Astrocyte of the hippocampus (primary cell): ENCODE measurements around the gene PRR20G.
"Not testable (repeated sequence)": the region's sequence is repeated elsewhere in the genome, so short reads cannot be mapped to it uniquely, and the experiment has no call there.

Source experiments
- DNase-seq: peaks from one replicate; pipeline ENCODE4 v3.0.0; 2011; ENCODE audit warnings: low read depth, low spot score

PRR20G gene

GRCh38 chr3:127299276-127299675 is 11.4 kb upstream of the PRR20G start:
- no peak for DNase-seq

- DNase-seq = no peak
These were observed 9.1 kb upstream of the PRR20G start for GRCh38 chr3:127296959-127297358.

- no peak for DNase-seq
These were observed 8.3 kb upstream of the PRR20G start for GRCh38 chr3:127296166-127296565.

DNA sequence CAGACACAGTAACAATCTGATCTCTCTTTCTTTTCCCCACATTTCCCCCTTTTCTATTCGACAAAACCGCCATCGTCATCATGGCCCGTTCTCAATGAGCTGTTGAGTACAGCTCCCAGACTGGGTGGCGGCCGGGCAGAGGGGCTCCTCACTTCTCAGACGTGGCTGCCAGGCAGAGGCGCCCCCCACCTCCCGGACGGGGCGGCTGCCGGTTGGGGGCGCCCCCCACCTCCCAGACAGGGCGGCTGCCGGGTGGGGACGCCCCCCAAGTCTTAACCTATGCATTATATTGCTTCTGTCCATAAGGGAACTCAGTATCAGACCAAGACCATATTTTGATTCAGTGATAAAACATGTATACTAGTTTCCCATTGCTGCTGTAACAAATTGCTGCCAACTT is 5.8 kb upstream of the PRR20G start:
- not testable (repeated sequence) for DNase-seq

- DNase-seq = no peak
These were observed 3.8 kb upstream of the PRR20G start for GRCh38 chr3:127291611-127292010.

DNA sequence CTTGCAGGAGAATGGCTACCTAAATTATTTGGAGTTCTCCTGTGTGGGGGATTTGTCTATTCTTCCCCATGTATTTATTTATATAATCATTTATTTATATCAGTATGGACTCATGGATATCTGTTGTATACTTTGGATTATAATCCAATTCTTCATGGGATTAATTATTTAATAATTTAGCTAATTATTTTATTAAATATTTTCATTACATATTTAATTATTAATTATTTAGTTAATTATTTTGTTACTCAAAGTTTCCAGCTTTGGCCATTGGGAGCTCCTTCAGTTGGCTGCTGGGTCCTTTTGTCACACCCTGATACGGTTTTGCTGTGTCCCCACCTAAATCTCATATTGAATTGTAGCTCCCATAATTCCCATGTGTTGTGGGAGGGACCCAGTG is 3.3 kb upstream of the PRR20G start:
- DNase-seq = no peak

DNA sequence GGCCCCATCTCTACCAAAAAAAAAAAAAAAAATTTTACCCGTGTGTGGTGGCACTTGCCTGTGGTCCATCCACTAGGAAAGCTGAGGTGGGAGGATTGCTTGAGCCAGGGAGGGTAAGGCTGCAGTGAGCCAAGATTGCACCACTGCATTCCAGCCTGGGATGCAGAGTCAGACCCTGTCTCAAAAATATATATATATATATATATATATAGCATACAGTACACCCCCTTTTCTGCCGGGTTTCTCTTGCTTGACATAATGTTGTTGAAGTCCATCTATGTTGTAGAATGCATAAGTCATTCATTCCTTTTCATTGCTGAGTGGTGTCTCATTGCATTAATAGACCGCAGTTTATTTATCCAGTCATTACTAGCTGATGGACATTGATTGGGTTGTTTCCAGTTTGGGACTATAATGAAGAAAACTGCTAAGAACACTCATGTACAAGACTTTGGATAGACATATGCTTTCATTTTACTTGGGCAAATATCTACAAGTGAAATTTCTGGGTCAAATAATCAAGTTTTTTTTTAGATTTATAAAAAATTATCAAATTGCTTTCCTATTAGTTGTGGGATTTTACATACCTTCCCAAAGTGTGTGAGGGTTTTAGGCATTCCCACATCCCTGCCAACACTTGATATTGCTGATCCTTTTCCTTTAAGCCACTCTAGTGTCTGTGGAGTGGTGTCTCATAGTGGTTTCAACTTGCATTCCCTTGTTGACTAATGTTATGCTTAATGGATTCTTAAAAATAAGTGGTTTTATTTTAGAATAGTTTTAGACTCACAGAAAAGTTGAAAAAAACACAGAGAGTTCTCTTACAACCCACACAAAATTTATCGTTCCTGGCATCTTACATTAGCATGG is 2.1 kb upstream of the PRR20G start:
- no peak for DNase-seq

DNA sequence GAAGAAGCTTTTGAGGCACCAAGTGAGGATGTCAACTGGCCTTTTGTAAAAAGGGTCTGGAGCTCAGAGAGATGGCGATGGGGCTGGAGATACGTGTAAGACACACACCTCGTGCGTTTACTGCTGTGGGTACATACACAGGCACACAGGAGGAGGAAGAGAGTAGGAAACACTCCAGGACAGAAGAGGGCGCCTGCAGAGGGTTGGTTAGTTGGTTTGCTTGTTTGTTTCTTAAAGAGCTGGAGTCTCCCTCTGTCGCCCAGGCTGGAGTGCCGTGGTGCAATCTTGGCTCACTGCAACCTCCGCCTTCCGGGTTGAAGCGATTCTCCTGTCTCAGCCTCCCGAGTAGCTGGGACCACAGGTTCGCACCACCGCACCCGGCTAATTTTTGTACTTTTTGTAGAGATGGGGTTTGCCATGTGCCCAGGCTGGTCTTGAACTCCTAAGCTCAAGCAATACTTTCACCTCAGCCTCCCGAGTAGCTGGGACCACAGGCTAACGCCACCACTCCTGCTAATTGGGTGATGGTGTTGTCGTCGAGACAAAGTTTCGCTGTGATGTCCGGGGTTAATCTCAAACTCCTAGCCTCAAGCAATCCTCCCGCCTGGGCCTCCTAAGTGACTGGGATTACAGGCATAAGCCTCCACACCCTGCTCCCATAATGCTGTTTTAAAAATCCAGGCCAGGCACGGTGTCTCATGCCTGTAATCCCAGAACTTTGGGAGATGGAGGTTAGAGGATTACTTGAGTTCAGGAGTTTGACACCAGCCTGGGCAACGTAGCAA is 1.3 kb upstream of the PRR20G start:
- no peak for DNase-seq

DNA sequence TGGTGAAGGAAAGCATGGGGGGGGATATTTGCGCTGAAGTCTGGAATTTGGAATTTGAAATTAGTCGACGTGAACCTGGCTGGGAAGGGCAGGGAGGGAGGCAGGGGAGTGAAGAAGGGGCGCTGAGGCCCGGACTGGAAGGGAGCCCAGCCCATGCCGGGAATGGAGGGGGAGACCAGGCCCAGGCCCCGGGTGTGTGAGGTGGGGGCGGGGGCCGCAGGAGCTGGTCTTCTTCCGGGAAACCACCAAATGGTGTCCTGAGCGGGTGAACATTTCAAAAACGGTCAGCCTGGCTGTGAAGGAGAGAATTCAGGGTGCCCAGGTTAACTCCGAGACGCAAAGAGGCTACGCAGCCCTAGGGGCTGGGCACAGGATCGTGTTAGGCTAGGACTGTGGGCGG is 497 bp upstream of the PRR20G start:
- DNase-seq = no peak

GRCh38 chr3:127286571-127287140 is 1.2 kb downstream of the PRR20G start:
- DNase-seq = peak; percentile 27

DNA sequence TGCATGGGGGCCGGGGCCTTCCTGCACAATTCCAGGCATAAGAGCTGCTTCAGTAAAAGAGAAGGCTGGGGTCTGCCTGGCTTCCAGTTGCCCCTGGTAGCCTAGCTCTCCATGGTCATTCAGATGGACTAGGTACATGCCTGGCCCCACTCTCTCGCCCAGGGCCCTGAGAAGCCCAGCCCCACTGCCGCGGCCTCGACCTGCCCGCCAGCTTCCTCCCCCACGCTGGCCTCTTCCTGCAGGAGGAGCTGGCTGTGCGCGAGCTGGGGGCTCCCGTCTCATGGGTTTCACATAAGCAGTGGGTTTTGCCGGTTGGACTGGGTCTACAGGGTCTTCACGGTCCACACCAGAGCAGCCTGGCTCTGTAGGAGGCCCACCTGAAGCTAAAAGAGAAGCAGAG is 3.6 kb downstream of the PRR20G start:
- DNase-seq = no peak

DNA sequence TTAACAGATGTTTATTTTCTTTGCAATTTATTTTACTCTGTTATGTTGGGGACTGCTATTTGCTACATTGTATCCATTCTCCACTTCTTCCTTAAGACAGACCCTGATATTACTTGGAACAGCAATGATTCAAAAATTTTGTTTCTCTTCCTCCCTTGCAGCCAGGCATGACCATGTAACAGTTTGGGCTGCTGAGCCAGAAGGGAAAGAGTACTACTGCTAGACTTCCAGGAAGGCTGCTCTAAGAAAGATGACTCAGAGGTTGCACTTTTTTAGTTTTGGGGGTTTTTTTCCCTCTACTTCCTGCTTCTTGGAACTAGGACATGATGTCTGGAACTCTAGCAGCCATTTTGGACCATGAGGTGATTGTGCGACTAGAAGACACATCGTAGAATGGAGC is 10.3 kb downstream of the PRR20G start:
- DNase-seq = no peak

GRCh38 chr3:127276995-127277394 is 10.9 kb downstream of the PRR20G start:
- DNase-seq = no peak

DNA sequence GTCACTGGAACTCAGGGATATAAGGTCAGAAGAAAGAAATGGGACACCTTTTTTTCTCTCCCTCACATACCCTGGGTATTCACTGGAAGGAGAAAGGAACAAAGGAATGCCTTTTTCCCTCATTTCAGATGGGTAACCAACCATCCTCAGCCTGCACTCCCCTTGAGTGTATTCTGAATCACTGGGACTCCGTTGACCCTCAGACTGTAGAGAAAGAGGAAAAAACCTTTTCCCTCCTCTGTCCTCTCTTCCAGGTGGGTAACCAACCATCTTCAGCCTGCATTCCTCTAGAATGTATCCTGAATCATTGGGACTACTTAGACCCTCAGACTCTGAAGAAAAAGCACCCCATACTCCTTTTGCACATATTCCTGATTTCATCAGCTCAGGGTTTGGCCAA is 11.4 kb downstream of the PRR20G start:
- DNase-seq = no peak

DNA sequence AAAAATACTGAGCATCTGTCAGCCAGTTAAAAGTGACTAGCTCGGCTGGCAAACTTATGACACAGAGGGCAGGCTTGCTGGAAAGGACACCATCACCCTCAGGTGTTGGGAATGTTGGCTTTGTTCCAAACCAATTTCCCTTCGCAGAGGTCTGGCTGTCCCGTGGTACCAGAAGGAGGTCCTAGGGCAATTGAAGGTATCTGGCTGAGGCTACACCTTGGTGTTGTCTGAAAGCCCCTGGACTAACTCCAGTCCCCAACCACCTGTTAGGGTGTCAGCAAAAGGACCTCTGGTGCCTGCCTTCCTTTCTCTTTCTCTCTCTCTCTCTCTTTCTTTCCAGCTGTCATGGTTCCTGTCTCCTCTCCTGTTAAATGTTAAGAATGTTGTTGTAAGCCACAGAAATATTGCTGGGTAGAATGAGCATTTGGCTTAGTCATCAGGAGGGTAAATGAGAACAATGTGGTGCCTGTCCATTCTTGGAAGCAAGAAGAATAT is 12.5 kb downstream of the PRR20G start:
- DNase-seq = peak; percentile 45

GRCh38 chr3:127274200-127274760 is 13.6 kb downstream of the PRR20G start:
- DNase-seq = no peak

- no peak for DNase-seq
These were observed 14.6 kb downstream of the PRR20G start for GRCh38 chr3:127273206-127273605.

- no peak for DNase-seq
These were observed 21.7 kb downstream of the PRR20G start for GRCh38 chr3:127266186-127266585.

GRCh38 chr3:127265581-127265981 is 22.3 kb downstream of the PRR20G start:
- DNase-seq = no peak

GRCh38 chr3:127264794-127265514 is 22.9 kb downstream of the PRR20G start:
- no peak for DNase-seq

GRCh38 chr3:127264292-127264691 is 23.6 kb downstream of the PRR20G start:
- peak; percentile 26 for DNase-seq
